ENCODE data around the gene SH3BP4. TPM values are rescaled to one million over a fixed set of nuclear protein-coding genes. Genes with fewer than 3 reads are reported as not detected.
"Not testable (repeated sequence)": the region's sequence is repeated elsewhere in the genome, so short reads cannot be mapped to it uniquely, and the experiment has no call there.

The SH3BP4 gene
- total RNA-seq, 1 donor from 2014 or later = 20.5 TPM

- no peak for DNase-seq (ENCODE audit: low spot score)
These were observed 58.4 kb downstream of the SH3BP4 start for GRCh38 chr2:235010117-235010714.

- no peak for DNase-seq (ENCODE audit: low spot score)
These were observed 59.8 kb downstream of the SH3BP4 start for GRCh38 chr2:235011607-235011928.

- DNase-seq (ENCODE audit: low spot score) = no peak
These were observed 60.3 kb downstream of the SH3BP4 start for GRCh38 chr2:235011929-235012631.

- no peak for DNase-seq (ENCODE audit: low spot score)
These were observed 65.6 kb downstream of the SH3BP4 start for GRCh38 chr2:235017441-235017840.

- no peak for DNase-seq (ENCODE audit: low spot score)
These were observed 67.0 kb downstream of the SH3BP4 start for GRCh38 chr2:235018838-235019237.

GRCh38 chr2:235020141-235020540 lies 68.3 kb downstream of the SH3BP4 start:
- DNase-seq (ENCODE audit: low spot score) = not testable (repeated sequence)

GRCh38 chr2:235021752-235022151 lies 69.9 kb downstream of the SH3BP4 start:
- DNase-seq (ENCODE audit: low spot score) = no peak

- DNase-seq (ENCODE audit: low spot score) = no peak
These were observed 72.5 kb downstream of the SH3BP4 start for GRCh38 chr2:235024191-235024860.

- DNase-seq (ENCODE audit: low spot score) = no peak
These were observed 73.3 kb downstream of the SH3BP4 start for GRCh38 chr2:235024931-235025773.

GRCh38 chr2:235025800-235026536 lies 74.2 kb downstream of the SH3BP4 start:
- DNase-seq (ENCODE audit: low spot score) = no peak

GRCh38 chr2:235026649-235027557 lies 75.1 kb downstream of the SH3BP4 start:
- no peak for DNase-seq (ENCODE audit: low spot score)

- no peak for DNase-seq (ENCODE audit: low spot score)
These were observed 75.9 kb downstream of the SH3BP4 start for GRCh38 chr2:235027558-235028214.

GRCh38 chr2:235028646-235029045 lies 76.8 kb downstream of the SH3BP4 start:
- no peak for DNase-seq (ENCODE audit: low spot score)

GRCh38 chr2:235029054-235029453 lies 77.2 kb downstream of the SH3BP4 start:
- no peak for DNase-seq (ENCODE audit: low spot score)

- no peak for DNase-seq (ENCODE audit: low spot score)
These were observed 78.3 kb downstream of the SH3BP4 start for GRCh38 chr2:235030126-235030525.

GRCh38 chr2:235030936-235031335 lies 79.1 kb downstream of the SH3BP4 start:
- no peak for DNase-seq (ENCODE audit: low spot score)

GRCh38 chr2:235031686-235032373 lies 80.0 kb downstream of the SH3BP4 start:
- no peak for DNase-seq (ENCODE audit: low spot score)

GRCh38 chr2:235032466-235032865 lies 80.6 kb downstream of the SH3BP4 start:
- no peak for DNase-seq (ENCODE audit: low spot score)

- no peak for DNase-seq (ENCODE audit: low spot score)
These were observed 81.1 kb downstream of the SH3BP4 start for GRCh38 chr2:235032949-235033348.
